RWPE2 (cell line): ENCODE data around the gene FABP3.
A peak's percentile ranks its signal among the peaks of the same experiment; 100 is the strongest.
"Not testable (repeated sequence)": the region's sequence is repeated elsewhere in the genome, so short reads cannot be mapped to it uniquely, and the experiment has no call there.

ENCODE experiments used
- ATAC-seq: fragments of 200-7000 bp; cut with Tn5 transposase; 3 replicates; pipeline ENCODE4 v1.9.1; 2021; ENCODE audit warnings: low read depth
- DNase-seq: peaks from one replicate; pipeline ENCODE4 v3.0.0-alpha.2; 2020; ENCODE audit warnings: low spot score
- H3K27ac ChIP-seq: fragments of 450-650 bp; 2 replicates; pipeline ENCODE4 v1.5.1; 2017; ENCODE audit warnings: mild to moderate bottlenecking; ENCODE audit not compliant: poor library complexity, severe bottlenecking
- H3K27me3 ChIP-seq: fragments of 250-450 bp; sonication (Bioruptor Pico); 2 replicates; pipeline ENCODE4 v1.5.1; 2021; ENCODE audit warnings: mild to moderate bottlenecking, moderate library complexity; ENCODE audit not compliant: insufficient read depth, poor library complexity, severe bottlenecking
- H3K36me3 ChIP-seq: fragments of 250-450 bp; sonication (Bioruptor Pico); 2 replicates; pipeline ENCODE4 v1.5.1; 2020; ENCODE audit warnings: low read depth, mild to moderate bottlenecking, moderate library complexity
- H3K4me1 ChIP-seq: fragments of 250-450 bp; sonication (Bioruptor Pico); 2 replicates; pipeline ENCODE4 v1.5.1; 2021; ENCODE audit warnings: mild to moderate bottlenecking, moderate library complexity; ENCODE audit not compliant: insufficient read depth, poor library complexity, severe bottlenecking
- H3K4me3 ChIP-seq: fragments of 250-450 bp; sonication (Bioruptor Pico); 2 replicates; pipeline ENCODE4 v1.5.1; 2021; ENCODE audit warnings: mild to moderate bottlenecking, moderate library complexity; ENCODE audit not compliant: severe bottlenecking
- H3K9me3 ChIP-seq: fragments of 250-450 bp; sonication (Bioruptor Pico); 2 replicates; pipeline ENCODE4 v1.5.1; 2021; ENCODE audit warnings: mild to moderate bottlenecking, moderate library complexity; ENCODE audit not compliant: severe bottlenecking
- TF ChIP-seq, protein P1 (sequence below): fragments of 450-650 bp; IDR thresholded peaks from one replicate; pipeline ENCODE4 v1.5.1; 2017; ENCODE audit warnings: mild to moderate bottlenecking, moderate library complexity; ENCODE audit not compliant: poor library complexity, severe bottlenecking

Gene FABP3

GRCh38 chr1:31394584-31395193, 21.8 kb upstream of the FABP3 start:
- ATAC-seq, result peak; percentile 71

GRCh38 chr1:31393463-31393862, 20.6 kb upstream of the FABP3 start:
- ATAC-seq, result no peak
- TF ChIP-seq, protein P1, sequence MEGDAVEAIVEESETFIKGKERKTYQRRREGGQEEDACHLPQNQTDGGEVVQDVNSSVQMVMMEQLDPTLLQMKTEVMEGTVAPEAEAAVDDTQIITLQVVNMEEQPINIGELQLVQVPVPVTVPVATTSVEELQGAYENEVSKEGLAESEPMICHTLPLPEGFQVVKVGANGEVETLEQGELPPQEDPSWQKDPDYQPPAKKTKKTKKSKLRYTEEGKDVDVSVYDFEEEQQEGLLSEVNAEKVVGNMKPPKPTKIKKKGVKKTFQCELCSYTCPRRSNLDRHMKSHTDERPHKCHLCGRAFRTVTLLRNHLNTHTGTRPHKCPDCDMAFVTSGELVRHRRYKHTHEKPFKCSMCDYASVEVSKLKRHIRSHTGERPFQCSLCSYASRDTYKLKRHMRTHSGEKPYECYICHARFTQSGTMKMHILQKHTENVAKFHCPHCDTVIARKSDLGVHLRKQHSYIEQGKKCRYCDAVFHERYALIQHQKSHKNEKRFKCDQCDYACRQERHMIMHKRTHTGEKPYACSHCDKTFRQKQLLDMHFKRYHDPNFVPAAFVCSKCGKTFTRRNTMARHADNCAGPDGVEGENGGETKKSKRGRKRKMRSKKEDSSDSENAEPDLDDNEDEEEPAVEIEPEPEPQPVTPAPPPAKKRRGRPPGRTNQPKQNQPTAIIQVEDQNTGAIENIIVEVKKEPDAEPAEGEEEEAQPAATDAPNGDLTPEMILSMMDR, result no peak
- Histone ChIP-seq H3K9me3 (no peaks in the 10 kb centered on the region), H3K4me1 (peaks cover 37% of the 10 kb centered on the region), H3K27ac (no peak overlapping the region), H3K27me3 (no peaks in the 10 kb centered on the region), H3K36me3 (no peaks in the 10 kb centered on the region), H3K4me3 (no peak overlapping the region)
- DNase-seq, result no peak

More at GRCh38 chr1:31394584-31395193, 21.8 kb upstream of the FABP3 start:
- Histone ChIP-seq H3K27me3 (no peaks in the 10 kb centered on the region), H3K9me3 (no peaks in the 10 kb centered on the region), H3K27ac (peak overlapping the region; percentile 96), H3K4me1 (peaks cover 42% of the 10 kb centered on the region), H3K4me3 (no peak overlapping the region), H3K36me3 (no peaks in the 10 kb centered on the region)
- peak; percentile 84 for DNase-seq
- TF ChIP-seq, protein P1, result peak; percentile 91

- Histone ChIP-seq H3K4me3 (no peak overlapping the region), H3K27ac (peak overlapping the region; percentile 20), H3K27me3 (no peaks in the 10 kb centered on the region), H3K4me1 (peaks cover 14% of the 10 kb centered on the region), H3K36me3 (no peaks in the 10 kb centered on the region), H3K9me3 (no peaks in the 10 kb centered on the region)
- TF ChIP-seq, protein P1, result no peak
- DNase-seq, result no peak
- peak; percentile 49 for ATAC-seq
These were observed 17.2 kb upstream of the FABP3 start for GRCh38 chr1:31390071-31390470.

DNA sequence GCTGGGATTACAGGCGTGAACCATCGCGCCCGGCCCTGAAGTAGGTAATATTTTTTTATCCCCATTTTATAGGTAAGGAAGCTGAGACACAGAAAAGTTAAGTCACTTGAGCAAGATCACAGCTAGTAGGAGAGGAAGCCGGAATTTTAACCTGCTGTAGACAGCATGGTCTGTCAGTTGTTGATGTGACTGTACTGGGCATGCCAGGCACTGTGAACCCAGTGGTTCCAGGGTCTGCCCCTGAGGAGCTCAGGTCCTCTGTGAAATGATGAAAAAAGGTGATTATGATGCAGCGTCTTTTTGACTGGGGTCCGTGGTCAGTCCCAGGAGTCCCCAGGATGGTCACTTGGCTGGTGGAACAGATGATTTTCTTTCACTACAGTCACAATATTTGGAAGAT, 16.7 kb upstream of the FABP3 start:
- Histone ChIP-seq H3K27me3 (no peaks in the 10 kb centered on the region), H3K4me3 (no peak overlapping the region), H3K27ac (peak overlapping the region; percentile 20), H3K9me3 (no peaks in the 10 kb centered on the region), H3K36me3 (no peaks in the 10 kb centered on the region), H3K4me1 (peaks cover 14% of the 10 kb centered on the region)
- ATAC-seq (no peak), DNase-seq (no peak)
- TF ChIP-seq, protein P1, result no peak

DNA sequence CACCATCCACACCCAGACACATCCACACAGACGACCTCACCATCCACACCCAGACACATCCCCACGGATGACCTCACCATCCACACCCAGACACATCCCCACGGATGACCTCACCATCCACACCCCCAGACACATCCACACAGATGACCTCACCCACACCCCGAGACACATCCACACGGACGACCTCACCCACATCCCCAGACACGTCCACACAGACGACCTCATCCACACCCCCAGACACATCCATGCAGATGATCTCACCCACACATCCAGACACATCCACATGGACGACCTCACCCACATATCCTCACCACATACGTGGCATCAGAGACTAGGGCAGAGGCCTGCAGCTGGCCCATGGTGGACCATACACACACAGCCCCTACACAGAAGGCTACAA, 14.7 kb upstream of the FABP3 start:
- TF ChIP-seq, protein P1, result no peak
- DNase-seq (no peak), ATAC-seq (no peak)

GRCh38 chr1:31386576-31387243, 13.8 kb upstream of the FABP3 start:
- not testable (repeated sequence) for H3K4me3 ChIP-seq, ATAC-seq, DNase-seq, H3K9me3 ChIP-seq, H3K27me3 ChIP-seq, H3K27ac ChIP-seq, H3K36me3 ChIP-seq
- H3K4me1 ChIP-seq, result peaks cover 13% of the 10 kb centered on the region

More for the DNA sequence above, 14.7 kb upstream of the FABP3 start:
- H3K27me3 ChIP-seq, result no peaks in the 10 kb centered on the region
- H3K4me3 ChIP-seq, result no peak overlapping the region
- peaks cover 9% of the 10 kb centered on the region for H3K4me1 ChIP-seq
- no peaks in the 10 kb centered on the region for H3K36me3 ChIP-seq
- H3K27ac ChIP-seq, result no peak overlapping the region
- H3K9me3 ChIP-seq, result no peaks in the 10 kb centered on the region
